NCI-H2171 (cell line): ENCODE measurements around the gene CCL11.

Experiments used
- DNase-seq: peaks from one replicate; lab custom pipeline; 2025; lab: John Stamatoyannopoulos, UW

CCL11 gene

DNA sequence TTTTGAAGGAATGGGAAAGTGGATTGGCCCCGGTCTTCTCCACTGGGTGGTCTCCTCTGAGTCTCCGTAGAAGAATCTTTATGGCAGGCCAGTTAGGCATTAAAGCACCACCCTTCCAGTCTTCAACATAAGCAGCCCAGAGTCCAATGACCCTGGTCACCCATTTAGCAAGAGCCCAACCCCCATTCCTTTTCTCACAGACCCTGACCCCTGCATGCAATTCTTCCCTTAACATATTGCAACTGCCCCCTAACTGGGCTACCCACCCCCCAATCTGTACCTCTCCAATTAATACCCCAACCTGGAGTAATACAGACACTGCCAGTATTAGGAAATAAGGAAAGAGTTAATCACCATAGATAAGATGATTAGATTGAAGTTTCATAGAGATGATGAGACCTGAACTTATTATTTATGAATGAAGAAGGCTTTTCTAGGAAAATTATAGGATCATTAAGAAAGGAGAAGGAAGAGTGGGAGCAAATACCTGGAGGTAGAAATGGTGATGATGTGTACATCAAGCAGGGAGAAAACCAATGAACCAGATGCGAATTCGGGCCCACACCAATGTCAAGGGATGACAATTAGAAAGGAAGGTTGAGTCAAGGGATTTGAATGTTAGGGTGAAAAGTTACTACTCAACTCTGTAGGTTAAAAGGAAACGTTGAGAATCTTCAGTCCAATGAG, 28.1 kb upstream of the CCL11 start:
- no peak for DNase-seq

DNA sequence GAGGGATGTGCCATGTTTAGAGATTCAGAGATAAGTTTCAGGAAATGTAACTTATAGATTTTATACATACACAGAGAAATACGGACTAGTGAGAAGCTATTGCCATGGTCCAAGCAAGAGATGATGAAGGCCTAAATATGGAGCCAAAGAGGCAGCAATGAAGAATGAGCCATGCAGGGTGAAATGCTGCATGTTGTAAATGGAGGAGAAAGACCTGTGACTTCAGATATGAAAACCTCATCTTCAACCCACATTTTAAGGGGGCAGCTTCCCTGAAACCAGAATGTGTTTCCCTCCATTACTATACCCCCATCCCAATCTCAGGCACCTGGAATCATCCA, 27.6 kb upstream of the CCL11 start:
- no peak for DNase-seq

DNA sequence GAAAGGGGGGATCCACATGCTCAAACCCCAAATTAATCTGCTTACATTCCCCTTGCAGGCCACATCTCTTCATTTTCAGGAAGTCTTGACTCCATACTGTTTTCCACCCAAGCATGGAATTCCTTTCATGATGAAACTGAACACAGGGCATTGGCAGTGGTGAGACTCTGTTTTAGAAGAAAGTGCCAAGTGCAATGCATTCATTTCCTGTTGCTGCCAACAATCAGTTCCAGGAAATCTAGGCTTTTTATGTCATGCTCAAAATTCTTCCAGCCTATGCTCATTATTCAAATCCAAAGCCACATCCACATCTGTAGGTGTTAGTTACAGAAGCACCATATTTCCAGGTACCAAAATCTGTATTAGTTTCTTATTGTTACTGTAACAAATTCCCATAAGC, 26.4 kb upstream of the CCL11 start:
- no peak for DNase-seq

DNA sequence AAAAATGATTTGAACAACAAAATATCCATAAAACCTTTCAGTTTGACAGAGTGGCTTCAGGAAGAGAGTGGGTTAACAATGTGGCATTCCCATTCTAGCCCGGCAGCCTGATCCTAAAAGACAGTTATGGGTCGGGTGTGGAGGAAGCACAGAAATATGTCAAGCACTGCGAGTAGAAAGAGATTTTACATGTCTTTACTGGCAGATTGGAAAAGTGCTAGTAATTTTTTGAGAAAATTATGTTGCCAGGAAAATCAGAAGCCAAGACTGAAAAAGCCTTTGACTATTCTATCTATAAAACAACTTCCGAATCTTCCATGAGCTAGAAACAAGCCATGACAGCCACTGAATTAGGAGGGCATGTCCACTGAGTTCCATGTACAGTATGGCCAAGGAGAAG, 24.7 kb upstream of the CCL11 start:
- no peak for DNase-seq

DNA sequence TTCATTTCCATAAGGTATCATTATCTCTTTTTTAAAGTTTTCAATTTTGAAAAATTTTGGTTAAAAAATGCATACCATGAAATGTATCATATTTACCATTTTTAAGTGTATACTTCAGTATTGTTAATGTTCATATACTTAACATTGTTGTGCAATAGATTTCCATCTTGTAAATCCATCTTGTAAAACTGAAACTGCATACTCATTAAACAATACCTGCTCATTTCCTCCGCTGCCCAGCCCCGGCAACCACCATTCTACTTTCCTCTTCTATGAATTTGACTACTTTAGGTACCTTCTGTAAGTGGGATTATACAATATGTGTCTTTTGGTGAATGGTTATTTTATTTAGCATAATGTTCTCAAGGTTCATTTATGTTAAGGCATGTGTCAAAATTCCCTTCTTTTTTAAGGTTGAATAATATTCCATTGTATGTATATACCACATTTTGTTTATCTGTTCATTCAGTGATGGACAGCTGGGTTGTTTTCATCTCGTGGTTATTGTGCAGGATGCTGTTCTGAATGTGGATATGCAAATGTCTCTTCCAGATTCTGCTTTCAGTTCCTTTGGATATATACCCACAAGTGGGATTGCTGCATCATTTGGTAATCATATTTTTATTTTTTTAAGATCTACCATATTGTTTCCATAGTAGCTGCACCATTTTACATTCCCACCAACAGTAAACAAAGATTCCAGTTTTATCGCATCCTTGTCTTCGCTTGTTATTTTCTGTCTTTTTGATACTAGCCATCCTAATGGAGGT, 23.8 kb upstream of the CCL11 start:
- DNase-seq: no peak

DNA sequence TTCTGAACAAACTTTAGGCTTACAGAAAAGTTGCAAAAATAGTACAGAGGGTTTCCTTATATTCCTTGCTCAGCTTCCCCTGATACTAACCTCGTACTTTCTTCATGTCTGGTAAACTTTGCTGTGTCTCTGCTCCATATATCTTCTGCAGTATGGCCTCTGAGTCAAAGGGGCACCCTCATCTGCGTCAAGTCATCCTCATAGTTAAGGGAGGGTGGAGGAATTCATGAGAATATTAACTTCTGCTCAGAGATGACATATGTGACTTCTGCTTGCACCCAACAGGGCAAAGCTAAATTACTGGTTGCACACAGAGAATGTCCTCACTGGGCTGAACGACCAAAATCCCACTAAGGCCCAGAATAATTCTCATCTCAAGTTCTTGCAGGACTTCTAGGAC, 19.8 kb upstream of the CCL11 start:
- DNase-seq: no peak

DNA sequence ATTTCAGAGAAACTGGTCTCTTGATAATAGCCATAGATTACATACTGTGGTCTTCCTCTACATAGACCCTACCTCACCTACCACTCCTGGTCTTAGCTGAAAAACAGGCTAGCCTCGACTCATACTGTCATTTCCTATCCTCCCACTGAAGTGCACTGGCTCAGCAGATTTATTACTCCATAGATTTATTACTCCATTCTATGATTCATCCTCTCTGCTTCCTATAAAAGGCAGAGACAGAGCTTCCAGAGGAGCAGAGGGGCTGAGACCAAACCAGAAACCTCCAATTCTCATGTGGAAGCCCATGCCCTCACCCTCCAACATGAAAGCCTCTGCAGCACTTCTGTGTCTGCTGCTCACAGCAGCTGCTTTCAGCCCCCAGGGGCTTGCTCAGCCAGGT, 15.6 kb upstream of the CCL11 start, which contains the start of gene CCL7:
Gene CCL7 (plus strand): TSS at position 253 of the 400 bp plus-strand sequence. CDS start 70 bp downstream, at position 323.
- no peak for DNase-seq

DNA sequence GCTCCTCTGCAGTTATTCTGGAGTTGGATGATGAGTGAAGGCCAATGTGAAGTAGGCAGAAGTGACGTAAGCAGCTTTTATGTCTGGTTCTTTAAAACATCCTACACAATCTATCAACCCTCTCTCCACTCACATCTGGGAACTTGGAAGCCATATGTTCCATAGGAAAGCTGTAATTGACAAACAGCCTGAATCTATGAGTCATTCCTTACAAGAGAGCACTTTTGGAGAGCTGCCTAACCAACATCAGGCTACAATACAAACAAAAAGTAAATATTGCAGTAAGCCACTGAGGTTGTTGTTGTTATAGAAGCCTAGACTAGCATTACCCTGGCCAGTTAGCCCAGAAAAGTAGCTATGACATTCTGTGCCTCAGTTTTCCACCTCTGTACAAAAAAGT, 9.7 kb upstream of the CCL11 start:
- DNase-seq: peak; percentile 39

DNA sequence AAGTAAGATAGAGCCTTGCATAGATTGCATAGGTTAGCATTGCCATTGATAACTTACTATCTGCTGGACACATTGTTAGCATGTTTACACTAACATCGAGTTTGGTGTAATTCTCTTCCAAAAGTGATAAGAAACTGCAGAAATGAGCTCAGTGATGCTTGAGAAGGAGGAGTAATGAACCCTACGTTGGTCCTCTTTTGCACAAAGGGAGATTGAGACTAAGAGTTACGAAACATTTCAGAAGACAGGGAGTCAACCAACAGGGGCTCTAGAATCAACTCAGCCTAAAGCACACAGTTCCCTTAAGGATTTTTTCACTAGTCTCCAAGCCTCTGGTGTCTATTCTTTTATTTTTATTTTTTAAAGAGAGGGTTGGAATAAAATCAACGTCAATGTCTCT, 8.7 kb upstream of the CCL11 start:
- DNase-seq: no peak

DNA sequence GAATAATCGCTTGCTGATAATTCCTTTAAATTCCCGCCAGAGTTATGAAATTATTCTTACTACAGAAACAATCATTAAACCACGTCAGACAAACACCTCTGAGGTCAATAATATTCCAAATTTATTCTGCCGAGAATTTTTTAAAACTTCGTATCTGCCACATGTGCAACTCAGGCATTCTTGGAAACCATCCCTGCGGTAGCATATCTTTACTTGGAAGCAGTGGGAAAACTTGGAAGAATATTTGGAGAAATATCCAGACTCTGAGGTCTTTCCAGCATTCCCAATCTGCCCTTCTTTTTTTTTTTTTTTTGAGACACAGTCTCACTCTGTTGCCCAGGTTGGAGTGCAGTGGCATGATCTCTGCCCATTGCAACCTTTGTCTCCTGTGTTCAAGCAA, 2.0 kb upstream of the CCL11 start:
- DNase-seq: no peak

DNA sequence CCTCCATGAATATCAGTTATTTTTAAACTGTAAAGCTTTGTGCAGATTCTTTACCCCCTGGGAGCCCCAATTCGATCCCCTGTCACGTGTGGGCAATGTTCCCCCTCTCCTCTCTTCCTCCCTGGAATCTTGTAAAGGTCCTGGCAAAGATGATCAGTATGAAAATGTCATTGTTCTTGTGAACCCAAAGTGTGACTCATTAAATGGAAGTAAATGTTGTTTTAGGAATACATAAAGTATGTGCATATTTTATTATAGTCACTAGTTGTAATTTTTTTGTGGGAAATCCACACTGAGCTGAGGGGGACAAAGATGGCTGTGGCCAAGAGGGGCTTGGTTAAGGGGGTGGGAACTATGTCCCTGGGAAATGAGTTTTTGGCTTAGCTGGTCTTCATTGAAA, 2.3 kb downstream of the CCL11 start:
- no peak for DNase-seq

DNA sequence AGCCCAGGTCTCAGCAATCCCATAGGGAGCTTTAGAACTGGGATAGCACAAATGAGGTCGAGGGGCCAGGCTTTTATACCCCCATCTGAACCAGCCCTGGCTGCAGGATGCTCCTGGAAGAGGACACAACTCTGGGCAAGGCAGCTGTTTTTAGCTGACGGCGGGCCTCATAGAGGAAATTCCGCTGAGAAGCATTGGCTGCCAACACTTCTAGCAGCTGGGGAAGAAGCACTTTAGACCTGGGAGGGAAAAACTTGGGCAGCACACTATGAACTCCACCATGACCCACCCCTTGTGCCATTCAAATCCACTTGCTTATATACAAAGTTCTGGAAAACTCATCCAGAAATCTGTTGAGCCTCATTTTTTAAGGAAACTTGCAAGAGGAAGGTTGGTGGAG, 5.0 kb downstream of the CCL11 start:
- DNase-seq: no peak

DNA sequence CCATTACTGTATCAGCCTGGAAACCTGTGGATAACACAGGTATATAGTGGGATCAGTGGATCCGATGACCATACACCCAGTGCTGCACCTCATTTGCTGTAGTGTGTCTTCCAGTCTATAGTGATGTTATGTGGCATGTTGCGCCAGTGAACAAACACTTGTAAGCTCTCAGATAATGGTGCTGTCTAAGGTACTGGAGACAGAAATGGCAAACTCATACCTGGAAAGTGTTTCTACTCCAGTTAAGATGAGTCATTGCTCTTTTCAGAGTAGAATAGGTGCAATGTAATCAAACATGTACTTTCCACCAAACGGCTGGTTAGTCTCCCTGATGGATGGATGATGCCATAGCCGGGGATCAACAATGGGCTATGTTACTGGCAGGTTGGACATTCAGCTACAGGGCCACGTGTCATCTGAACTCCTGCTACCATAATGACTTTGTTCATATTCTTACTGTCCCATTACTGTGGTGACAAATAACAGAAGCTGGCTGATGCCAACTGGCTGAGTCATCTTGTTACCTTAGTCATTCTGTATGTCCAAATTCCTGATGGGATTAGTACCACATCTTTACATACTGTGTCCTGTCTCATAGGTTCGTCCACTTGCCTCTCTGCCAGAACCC, 6.3 kb downstream of the CCL11 start:
- DNase-seq: no peak

DNA sequence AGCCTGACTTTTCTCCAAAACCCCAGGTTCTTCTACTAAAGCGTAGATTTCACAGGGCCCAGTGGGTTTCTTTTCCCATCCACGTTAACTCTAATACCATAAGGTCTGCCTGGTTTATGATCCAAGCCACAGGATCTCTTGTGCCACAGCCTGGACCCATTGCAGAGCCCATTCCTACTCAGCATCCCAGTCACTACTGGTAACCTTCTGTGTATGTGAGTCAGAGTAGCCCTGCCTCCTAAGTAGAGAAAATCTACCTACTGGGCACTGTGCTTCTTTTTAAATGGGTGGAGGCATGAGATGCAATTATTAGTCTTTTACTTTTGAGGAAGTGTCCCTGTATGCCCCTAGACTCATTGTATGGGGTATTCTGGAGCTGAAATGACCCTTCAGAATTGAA, 13.5 kb downstream of the CCL11 start:
- DNase-seq: no peak

DNA sequence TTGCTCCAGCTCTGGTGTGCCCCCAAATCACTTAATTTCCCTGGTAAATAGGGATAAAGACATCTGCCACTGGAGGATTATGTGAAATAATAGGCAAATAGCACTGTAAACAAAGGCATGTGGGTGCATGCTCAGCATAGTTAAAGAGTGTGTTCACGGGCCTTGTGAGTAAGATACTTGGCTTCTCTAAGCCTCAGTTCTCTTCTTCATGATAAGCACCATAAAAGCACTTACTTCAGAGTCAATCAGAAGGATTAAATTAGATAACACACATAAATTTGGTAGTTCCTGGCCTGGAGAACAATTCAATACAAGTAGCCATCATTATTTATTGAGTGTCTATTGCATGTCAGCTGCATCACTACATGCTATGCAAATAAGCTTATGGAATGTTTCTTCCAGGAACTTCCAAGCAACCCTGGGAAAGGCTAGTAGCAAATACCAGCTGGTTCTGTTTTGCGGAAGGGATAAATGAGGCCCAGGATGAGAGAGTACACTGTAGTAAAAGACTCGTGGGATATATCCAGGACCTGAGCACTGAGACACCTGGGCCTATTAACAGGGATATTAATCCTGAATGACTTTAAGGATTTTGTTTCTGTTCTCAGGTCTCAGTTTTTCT, 14.5 kb downstream of the CCL11 start:
- DNase-seq: peak; percentile 10

DNA sequence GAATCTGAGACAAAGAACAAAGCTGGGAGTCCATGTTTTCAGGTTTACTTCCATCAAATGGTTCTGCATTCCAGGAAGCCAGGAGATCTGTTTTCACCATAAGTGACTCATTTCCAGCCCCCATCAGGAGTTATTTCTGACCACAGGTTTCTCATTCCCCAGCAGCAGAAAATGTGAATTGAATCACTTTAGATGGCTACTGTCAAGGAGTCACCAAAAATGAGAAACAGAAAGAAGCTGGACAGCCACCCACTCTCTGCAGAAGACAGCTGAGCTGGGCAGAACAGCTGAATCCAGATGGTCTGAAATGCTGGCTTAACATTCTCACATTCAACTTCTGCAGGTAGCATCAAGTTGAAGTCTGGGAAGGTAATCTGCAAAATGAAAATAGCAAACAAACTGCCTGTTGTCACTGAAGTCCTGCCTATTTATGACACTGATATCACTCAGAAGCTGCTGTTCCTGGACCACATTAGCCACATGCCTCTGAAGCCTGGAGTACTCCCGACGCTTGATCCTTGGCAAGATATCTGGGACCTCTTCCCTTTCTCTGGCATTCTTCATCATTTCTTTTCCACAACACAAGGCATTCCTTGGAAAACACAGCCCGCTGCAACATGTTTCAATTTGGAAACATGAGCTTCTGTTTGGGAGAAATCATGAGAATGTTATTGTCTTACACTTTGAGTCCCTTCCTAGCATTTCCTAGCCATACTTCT, 15.3 kb downstream of the CCL11 start:
- DNase-seq: no peak

DNA sequence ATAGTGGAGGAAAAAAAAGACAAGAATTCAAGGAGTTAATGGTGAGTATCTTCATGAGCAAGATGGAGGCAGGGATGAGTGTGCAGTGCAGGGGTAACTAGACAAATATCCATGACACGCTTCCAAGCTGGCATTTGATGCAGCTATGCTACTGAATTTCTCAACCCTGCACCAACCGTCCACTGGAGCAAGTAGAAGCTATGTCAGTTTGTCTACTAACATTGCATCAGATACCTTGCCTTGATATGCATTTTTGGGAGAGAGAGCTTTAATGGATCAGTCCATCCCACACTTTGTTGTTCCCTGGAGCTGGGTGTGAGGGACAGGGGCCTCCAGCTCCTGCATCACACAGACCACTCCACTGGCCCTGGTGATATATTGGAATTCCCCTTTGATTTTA, 16.4 kb downstream of the CCL11 start:
- no peak for DNase-seq

DNA sequence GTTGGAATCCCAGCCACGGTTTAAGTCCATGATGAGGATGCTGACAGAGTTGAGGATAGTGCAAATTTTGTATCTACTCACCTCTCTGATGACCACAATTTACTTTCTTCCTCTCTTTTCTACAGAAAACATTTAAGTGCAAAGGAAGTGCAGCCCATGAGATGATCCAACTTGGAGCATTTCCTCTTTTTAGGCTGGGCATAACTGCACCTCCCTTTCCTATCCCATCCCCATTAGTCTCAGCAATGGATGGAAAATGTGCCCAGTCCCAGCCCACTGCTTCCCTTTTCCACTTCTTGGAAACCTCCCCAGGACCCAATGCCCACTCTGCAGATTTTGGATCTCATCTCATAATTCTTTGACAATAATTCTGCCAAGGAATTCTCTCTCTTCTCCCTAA, 17.1 kb downstream of the CCL11 start:
- no peak for DNase-seq

DNA sequence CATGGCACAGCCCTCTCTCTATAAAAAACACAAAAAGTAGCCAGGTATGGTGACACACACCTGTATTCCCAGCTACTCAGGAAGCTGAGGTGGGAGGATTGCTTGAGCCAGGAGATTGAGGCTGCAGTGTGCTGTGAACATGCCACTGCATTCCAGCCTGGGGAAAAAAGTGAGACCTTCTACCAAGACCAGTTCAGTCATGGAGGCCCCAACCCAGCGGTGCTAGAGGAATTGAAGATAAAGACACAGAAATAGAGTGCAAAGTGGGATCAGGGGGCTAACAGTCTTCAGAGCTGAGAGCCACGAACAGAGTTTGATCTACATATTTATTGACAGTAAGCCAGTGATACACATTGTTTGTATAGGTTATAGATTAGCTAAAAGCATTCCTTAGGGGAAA, 18.1 kb downstream of the CCL11 start:
- DNase-seq: no peak

DNA sequence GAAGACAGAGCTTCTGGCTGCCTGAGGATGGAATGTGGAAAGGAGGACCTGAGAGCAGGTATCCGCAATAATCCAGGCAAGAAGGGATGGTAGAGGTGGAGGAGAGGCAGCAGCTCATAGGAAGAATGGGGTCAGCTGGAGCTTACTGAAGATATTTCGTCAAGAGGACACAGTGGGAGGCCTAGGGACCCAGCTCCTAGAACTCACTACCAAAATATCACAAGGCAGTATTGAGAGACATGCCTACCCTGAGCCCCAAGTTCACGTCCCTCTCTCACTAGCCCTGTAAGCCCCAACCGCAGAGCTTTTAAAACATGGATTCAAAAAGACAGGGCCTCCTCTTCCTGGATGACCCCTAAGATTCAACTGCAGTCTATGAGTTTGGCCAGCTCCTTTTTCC, 19.5 kb downstream of the CCL11 start:
- no peak for DNase-seq

DNA sequence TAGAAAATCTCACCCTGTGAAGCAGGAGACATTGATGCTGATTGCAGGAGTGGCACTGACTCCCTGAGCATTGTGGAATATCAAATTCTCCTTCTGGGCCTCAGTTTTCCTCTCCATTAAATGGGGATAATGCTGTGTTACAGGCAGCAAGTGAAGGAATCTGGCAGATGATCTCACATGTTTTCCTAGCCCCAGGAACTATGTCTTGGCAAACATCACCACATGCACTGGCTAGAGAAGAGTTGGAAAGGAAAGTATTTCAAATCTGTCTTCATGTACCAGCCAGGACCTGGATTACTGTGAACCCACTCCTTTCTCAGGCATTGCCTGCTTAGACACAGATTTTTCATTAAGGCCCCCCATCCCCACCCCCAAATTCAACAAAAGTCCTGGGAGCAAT, 20.1 kb downstream of the CCL11 start:
- DNase-seq: no peak

DNA sequence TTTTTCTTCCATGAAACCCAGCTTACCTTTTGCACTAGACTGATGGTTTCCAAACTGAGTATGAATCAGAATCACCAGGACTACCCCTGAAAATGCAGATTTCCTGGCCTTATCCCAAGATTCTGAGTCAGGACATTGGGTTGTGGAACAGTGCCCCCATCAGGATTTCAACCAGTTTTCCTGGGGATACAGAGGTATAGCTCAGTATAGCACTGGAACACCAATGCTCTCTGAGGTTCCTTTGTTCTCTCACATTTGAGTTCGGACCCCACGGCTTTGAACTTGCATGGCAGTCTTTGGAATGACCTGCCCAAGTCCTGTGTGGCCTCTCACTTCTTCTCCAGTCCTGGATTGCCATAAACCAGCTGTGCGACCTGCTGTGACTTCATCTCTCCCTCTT, 20.9 kb downstream of the CCL11 start:
- no peak for DNase-seq
